Upper lobe of left lung (tissue), 6 donors: ENCODE results near the gene GJA3. TPM values are rescaled to one million over a fixed set of nuclear protein-coding genes. Genes with fewer than 3 reads are reported as not detected.
"Not testable (repeated sequence)": the region's sequence is repeated elsewhere in the genome, so short reads cannot be mapped to it uniquely, and the experiment has no call there.

ENCODE experiments used
- ATAC-seq, 2 donors: fragments of 200-7000 bp; cut with Tn5 transposase; one replicate each; pipeline ENCODE4 v1.9.1; 2022; ENCODE audit warnings: mild to moderate bottlenecking in 2 of 2, moderate library complexity in 2 of 2; ENCODE audit not compliant: low FRiP score in 2 of 2
- DNase-seq, 2 donors: peaks; one replicate each; pipeline ENCODE4 v3.0.0-alpha.2; 2019 to 2020
- H3K27ac ChIP-seq, 4 donors: fragments of 200-600 bp; sonication (generic); one replicate each; pipeline ENCODE4 v1.5.1; 2016 to 2019
- H3K27me3 ChIP-seq, 4 donors: fragments of 200-600 bp; sonication (generic); one replicate each; pipeline ENCODE4 v1.5.1; 2017 to 2019
- H3K36me3 ChIP-seq, 4 donors: fragments of 200-600 bp; sonication (generic); one replicate each; pipeline ENCODE4 v1.5.1; 2016 to 2019
- H3K4me1 ChIP-seq, 4 donors: fragments of 200-600 bp; sonication (generic); one replicate each; pipeline ENCODE4 v1.5.1; 2018 to 2019
- H3K4me3 ChIP-seq, 4 donors: fragments of 200-600 bp; sonication (generic); one replicate each; pipeline ENCODE4 v1.5.1; 2017 to 2019; ENCODE audit warnings: mild to moderate bottlenecking in 2 of 4, moderate library complexity in 1 of 4
- H3K9me3 ChIP-seq, 4 donors: fragments of 200-600 bp; sonication (generic); one replicate each; pipeline ENCODE4 v1.5.1; 2018 to 2019
- EP300 ChIP-seq, 4 donors: sonication (generic); formaldehyde crosslinking; IDR thresholded peaks; one replicate each; pipeline ENCODE4 v1.5.1; 2017; ENCODE audit warnings: antibody characterized with exemption in 4 of 4, control low read depth in 2 of 4
- POLR2A ChIP-seq, 4 donors: fragments of 450-650 bp; IDR thresholded peaks; one replicate each; pipeline ENCODE4 v1.5.1; 2016 to 2017; ENCODE audit warnings: antibody characterized with exemption in 4 of 4, mild to moderate bottlenecking in 2 of 4
- POLR2AphosphoS5 ChIP-seq, 2 donors: sonication (generic); formaldehyde crosslinking; IDR thresholded peaks; one replicate each; pipeline ENCODE4 v1.5.1; 2017; ENCODE audit warnings: antibody characterized with exemption in 2 of 2
- WGBS, 2 donors: methylation state at CpG; one replicate each; pipeline ENCODE4 v1.1.5; 2017 to 2018; 5-methylcytosine and 5-hydroxymethylcytosine counted together
- total RNA-seq, 6 donors: library from RNA; depleted of rRNA in 4 of 6; stranded (reverse); fragments of >200 nt in 4 of 6; gene quantifications; one replicate each; pipeline versions ENCODE4 v1.1.0 to v1.2.1, GENCODE V29; 2016 to 2021
- TF ChIP-seq, protein P1 (sequence below), 6 experiments: fragments of 450-650 bp in 4 of 6; fragments of 200-600 bp in 2 of 6; sonication (generic) in 2 of 6; IDR thresholded peaks; one replicate each; pipeline ENCODE4 v1.5.1; 2016 to 2019; ENCODE audit warnings: antibody characterized with exemption in 6 of 6
- donor health status: DM: no; HTN: no; CAD: no; lungs with moderate emphysema.
- donor health status: DM: no; HTN: yes; CAD: no; lungs with severe emphysema.

Gene GJA3
- total RNA-seq, 6 donors from 2014 or later = 0.07 to 0.10 TPM; not detected in 4

DNA sequence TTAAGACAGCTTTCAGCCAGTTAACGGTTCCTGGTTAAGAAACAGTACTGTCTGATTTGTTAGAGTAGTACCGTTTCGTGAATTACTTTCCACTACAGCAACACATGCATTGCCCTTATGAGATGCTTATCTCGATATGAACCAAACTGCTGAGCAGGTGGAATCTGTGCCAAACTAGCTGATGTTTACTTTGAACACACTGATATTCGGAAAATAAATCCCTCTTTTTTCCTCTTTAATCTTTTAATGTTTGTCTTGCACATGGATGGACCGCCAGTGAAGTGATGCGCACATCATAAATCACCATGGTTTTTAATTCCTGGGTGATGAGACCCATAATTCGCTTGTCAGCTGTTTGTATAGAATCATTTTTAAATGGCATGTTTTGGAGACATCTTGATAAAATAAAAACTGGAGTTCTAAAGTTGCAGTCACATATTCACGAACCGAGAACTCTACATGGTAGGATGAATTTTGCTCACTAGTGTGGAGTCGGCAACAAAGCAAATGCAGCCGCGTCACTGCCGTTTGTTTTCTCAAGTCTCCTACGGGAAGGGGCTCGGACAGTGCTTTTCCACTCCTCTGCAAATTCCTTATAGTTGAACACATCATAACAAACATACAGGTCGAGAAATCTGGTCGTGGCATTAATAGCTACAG is 1.1 kb downstream of the GJA3 start:
- Histone ChIP-seq H3K4me3 (no peak overlapping the region), H3K9me3 (no peaks in the 10 kb centered on the region), H3K27ac (no peak overlapping the region), H3K36me3 (no peaks in the 10 kb centered on the region), H3K4me1 (peaks cover 18 to 21% (median 19%) of the 10 kb centered on the region in 4 donors), H3K27me3 (peaks cover 0 to 53% (median 17%) of the 10 kb centered on the region in 4 donors)
- no peak for DNase-seq
- ATAC-seq = no peak
- 33 to 34% methylated on average over 18 of the region's 18 CpGs for WGBS, 2 donors
- TF ChIP-seq, protein P1, sequence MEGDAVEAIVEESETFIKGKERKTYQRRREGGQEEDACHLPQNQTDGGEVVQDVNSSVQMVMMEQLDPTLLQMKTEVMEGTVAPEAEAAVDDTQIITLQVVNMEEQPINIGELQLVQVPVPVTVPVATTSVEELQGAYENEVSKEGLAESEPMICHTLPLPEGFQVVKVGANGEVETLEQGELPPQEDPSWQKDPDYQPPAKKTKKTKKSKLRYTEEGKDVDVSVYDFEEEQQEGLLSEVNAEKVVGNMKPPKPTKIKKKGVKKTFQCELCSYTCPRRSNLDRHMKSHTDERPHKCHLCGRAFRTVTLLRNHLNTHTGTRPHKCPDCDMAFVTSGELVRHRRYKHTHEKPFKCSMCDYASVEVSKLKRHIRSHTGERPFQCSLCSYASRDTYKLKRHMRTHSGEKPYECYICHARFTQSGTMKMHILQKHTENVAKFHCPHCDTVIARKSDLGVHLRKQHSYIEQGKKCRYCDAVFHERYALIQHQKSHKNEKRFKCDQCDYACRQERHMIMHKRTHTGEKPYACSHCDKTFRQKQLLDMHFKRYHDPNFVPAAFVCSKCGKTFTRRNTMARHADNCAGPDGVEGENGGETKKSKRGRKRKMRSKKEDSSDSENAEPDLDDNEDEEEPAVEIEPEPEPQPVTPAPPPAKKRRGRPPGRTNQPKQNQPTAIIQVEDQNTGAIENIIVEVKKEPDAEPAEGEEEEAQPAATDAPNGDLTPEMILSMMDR (IDR thresholded peaks at IDR 0.05) = no peak
- no peak for TF ChIP-seq POLR2A (IDR thresholded peaks at IDR 0.05)
- TF ChIP-seq POLR2AphosphoS5 (IDR thresholded peaks at IDR 0.05) = no peak
- no peak for TF ChIP-seq EP300 (IDR thresholded peaks at IDR 0.05)

DNA sequence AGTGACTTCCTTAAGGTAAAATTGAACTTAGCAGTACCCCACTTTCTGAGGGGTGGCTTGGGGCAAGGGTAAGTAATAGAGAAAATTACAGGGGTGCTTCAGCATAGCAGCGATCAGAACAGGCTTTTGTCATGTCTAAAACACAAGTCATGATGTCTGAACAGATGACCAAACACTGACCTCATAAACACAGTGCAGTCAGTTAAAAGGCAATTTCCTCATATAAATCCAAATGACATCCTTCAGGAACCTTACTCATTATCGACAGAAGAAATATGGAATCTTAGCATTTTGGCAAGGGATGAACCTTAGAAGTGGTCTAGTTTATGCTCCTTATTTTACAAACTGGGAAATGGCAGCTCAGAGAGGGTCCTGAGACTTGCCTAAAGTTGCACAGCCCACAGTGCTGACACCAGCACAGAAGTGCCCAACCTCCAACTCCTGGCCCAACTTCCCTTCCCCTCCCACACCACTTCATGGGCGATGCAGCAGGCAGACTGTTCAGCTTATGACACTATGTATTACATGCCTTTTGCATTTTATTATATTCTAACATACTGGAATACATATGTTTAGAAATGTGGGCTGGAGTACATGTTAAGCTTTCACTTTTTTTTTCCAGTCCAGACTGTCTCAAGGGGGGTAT is 3.6 kb downstream of the GJA3 start:
- no peak for ATAC-seq
- Histone ChIP-seq H3K27me3 (peaks cover 0 to 53% (median 17%) of the 10 kb centered on the region in 4 donors), H3K27ac (no peak overlapping the region), H3K4me3 (no peak overlapping the region), H3K36me3 (no peaks in the 10 kb centered on the region), H3K9me3 (no peaks in the 10 kb centered on the region), H3K4me1 (peaks cover 18 to 21% (median 19%) of the 10 kb centered on the region in 4 donors)
- 47 to 52% methylated on average over 3 of the region's 3 CpGs for WGBS, 2 donors
- TF ChIP-seq EP300 (IDR thresholded peaks at IDR 0.05) = no peak
- DNase-seq = no peak

- no peaks in the 10 kb centered on the region for H3K36me3 ChIP-seq
- no peak overlapping the region for H3K4me3 ChIP-seq
- H3K27ac ChIP-seq = no peak overlapping the region
- ATAC-seq (no peak), DNase-seq (no peak)
- TF ChIP-seq POLR2AphosphoS5 (IDR thresholded peaks at IDR 0.05) = no peak
- TF ChIP-seq, protein P1 (IDR thresholded peaks at IDR 0.05) = no peak
- no peak for TF ChIP-seq POLR2A (IDR thresholded peaks at IDR 0.05)
- TF ChIP-seq EP300 (IDR thresholded peaks at IDR 0.05) = no peak
- H3K4me1 ChIP-seq = peaks cover 15 to 18% (median 17%) of the 10 kb centered on the region in 4 donors
- H3K9me3 ChIP-seq = no peaks in the 10 kb centered on the region
- WGBS, 2 donors = 34 to 41% methylated on average over 2 of the region's 2 CpGs
- peaks cover 0 to 50% (median 15%) of the 10 kb centered on the region in 4 donors for H3K27me3 ChIP-seq
These were observed 4.2 kb downstream of the GJA3 start for GRCh38 chr13:20156702-20157101.

GRCh38 chr13:20153290-20153689 is 7.6 kb downstream of the GJA3 start:
- ATAC-seq, H3K9me3 ChIP-seq, H3K4me3 ChIP-seq, H3K4me1 ChIP-seq, DNase-seq, H3K27ac ChIP-seq, H3K36me3 ChIP-seq: not testable (repeated sequence)
- H3K27me3 ChIP-seq = peaks cover 0 to 19% (median under 1%) of the 10 kb centered on the region in 4 donors
- 85 to 99% methylated on average over 2 of the region's 2 CpGs for WGBS, 2 donors

- WGBS, 2 donors = 77 to 83% methylated on average over 11 of the region's 11 CpGs
- Histone ChIP-seq H3K36me3 (no peaks in the 10 kb centered on the region), H3K4me3 (no peak overlapping the region), H3K9me3 (no peaks in the 10 kb centered on the region), H3K27me3 (peaks cover 0 to 6% (median 0%) of the 10 kb centered on the region in 4 donors), H3K27ac (no peak overlapping the region), H3K4me1 (no peaks in the 10 kb centered on the region)
- ATAC-seq (no peak), DNase-seq (no peak)
- TF ChIP-seq, protein P1 (IDR thresholded peaks at IDR 0.05) = no peak
- TF ChIP-seq POLR2AphosphoS5 (IDR thresholded peaks at IDR 0.05) = no peak
- TF ChIP-seq POLR2A (IDR thresholded peaks at IDR 0.05) = no peak
- no peak for TF ChIP-seq EP300 (IDR thresholded peaks at IDR 0.05)
These were observed 9.2 kb downstream of the GJA3 start for GRCh38 chr13:20151612-20152011.
